Forelimb muscle (tissue), 1 donor: ENCODE results near the gene CDHR4. TPM values are rescaled to one million over a fixed set of nuclear protein-coding genes. Genes with fewer than 3 reads are reported as not detected.
"Not testable (repeated sequence)": the region's sequence is repeated elsewhere in the genome, so short reads cannot be mapped to it uniquely, and the experiment has no call there.

Experiments
- DNase-seq: peaks from one replicate; pipeline ENCODE4 v3.0.0-alpha.2; 2013; ENCODE audit warnings: low read depth
- polyA plus RNA-seq: library from polyadenylated mRNA; unstranded; fragments of 120-200 nt; gene quantifications from one replicate; pipeline ENCODE4 v1.2.1, GENCODE V29; 2013; ENCODE audit not compliant: insufficient read length

CDHR4 gene
- polyA plus RNA-seq = 0.25 TPM

GRCh38 chr3:49799761-49800160 lies at the start of gene CDHR4:
CDHR4 (minus strand) TSS chr3:49799873; CDS start chr3:49799812, 61 bp downstream.
- no peak for DNase-seq

GRCh38 chr3:49845694-49846093 lies 46.0 kb upstream of the CDHR4 start:
- DNase-seq = no peak

GRCh38 chr3:49844464-49845183 lies 45.0 kb upstream of the CDHR4 start:
- no peak for DNase-seq

GRCh38 chr3:49842843-49843517 lies 43.3 kb upstream of the CDHR4 start:
- DNase-seq = no peak

GRCh38 chr3:49841806-49842205 lies 42.1 kb upstream of the CDHR4 start:
- DNase-seq = no peak

- no peak for DNase-seq
Measured at GRCh38 chr3:49841126-49841696, 41.5 kb upstream of the CDHR4 start.

GRCh38 chr3:49840388-49840787 lies 40.7 kb upstream of the CDHR4 start:
- DNase-seq = peak; percentile 48

- DNase-seq = peak; percentile 73
Measured at GRCh38 chr3:49839193-49839809, 39.6 kb upstream of the CDHR4 start.

- no peak for DNase-seq
Measured at GRCh38 chr3:49831341-49831740, 31.7 kb upstream of the CDHR4 start.

GRCh38 chr3:49826016-49826415 lies 26.3 kb upstream of the CDHR4 start:
- DNase-seq = no peak

- DNase-seq = not testable (repeated sequence)
Measured at GRCh38 chr3:49823131-49823530, 23.5 kb upstream of the CDHR4 start.

- peak; percentile 46 for DNase-seq
Measured at GRCh38 chr3:49813497-49814174, 14.0 kb upstream of the CDHR4 start, which contains the start of gene UBA7. UBA7 (minus strand) TSS chr3:49813953; CDS start chr3:49813787, 166 bp downstream.

GRCh38 chr3:49812916-49813496 lies 13.3 kb upstream of the CDHR4 start:
- no peak for DNase-seq

- no peak for DNase-seq
Measured at GRCh38 chr3:49807431-49808114, 7.9 kb upstream of the CDHR4 start.

- DNase-seq = no peak
Measured at GRCh38 chr3:49806850-49807249, 7.2 kb upstream of the CDHR4 start.

GRCh38 chr3:49805897-49806701 lies 6.4 kb upstream of the CDHR4 start:
- DNase-seq = peak; percentile 73

GRCh38 chr3:49805367-49805782 lies 5.7 kb upstream of the CDHR4 start:
- DNase-seq = peak; percentile 89

GRCh38 chr3:49804141-49805041 lies 4.7 kb upstream of the CDHR4 start:
- DNase-seq = no peak
